Measurements from ENCODE around the gene CAMTA1.

The CAMTA1 gene

DNA sequence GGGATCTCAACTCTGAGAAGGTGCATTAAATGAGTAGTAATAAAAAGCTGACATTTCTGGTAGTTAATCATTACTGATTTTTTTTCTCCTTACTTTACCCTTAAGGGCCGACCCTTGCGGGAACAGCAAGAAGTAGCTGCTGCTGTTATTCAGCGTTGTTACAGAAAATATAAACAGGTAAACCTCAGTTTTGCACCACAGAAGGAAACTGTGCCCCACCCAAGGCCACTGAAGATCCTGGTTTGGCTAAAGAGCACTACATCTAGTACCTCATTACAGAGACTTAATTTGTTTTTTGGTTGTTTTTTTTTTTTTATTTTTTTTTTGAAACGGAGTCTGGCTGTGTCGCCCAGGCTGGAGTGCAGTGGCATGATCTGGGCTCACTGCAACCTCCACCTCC, 962.4 kb downstream of the CAMTA1 start:
- TF ChIP-seq, protein P1, sequence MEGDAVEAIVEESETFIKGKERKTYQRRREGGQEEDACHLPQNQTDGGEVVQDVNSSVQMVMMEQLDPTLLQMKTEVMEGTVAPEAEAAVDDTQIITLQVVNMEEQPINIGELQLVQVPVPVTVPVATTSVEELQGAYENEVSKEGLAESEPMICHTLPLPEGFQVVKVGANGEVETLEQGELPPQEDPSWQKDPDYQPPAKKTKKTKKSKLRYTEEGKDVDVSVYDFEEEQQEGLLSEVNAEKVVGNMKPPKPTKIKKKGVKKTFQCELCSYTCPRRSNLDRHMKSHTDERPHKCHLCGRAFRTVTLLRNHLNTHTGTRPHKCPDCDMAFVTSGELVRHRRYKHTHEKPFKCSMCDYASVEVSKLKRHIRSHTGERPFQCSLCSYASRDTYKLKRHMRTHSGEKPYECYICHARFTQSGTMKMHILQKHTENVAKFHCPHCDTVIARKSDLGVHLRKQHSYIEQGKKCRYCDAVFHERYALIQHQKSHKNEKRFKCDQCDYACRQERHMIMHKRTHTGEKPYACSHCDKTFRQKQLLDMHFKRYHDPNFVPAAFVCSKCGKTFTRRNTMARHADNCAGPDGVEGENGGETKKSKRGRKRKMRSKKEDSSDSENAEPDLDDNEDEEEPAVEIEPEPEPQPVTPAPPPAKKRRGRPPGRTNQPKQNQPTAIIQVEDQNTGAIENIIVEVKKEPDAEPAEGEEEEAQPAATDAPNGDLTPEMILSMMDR (IDR thresholded peaks at IDR 0.05; ENCODE audit: control insufficient read depth, extremely low read depth, insufficient read depth): no peak
- no peak overlapping the region for H3K4me3 ChIP-seq (ENCODE audit: low read depth, low read length)

DNA sequence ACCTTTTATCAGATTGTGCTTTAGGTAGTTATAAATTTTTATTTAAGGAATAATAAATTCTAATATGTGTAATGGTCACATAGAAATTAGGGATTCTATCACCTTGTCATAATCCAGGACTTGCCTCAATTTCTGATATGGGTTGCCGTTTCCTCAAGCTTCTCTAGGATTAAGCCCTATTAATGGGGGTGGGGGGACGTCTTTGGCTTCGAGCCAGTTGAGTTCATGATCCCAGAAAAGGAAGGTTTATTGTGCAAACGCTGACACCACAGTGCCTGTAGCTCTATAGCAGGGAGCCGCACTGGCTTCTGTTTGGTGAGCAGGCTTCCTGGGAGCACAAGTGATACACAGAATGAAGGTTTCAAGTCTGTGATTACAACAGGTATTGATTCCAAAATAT, 963.9 kb downstream of the CAMTA1 start:
- no peak for DNase-seq (ENCODE audit: low read depth)
- no peak overlapping the region for H3K4me3 ChIP-seq (ENCODE audit: low read depth, low read length)
- TF ChIP-seq, protein P1 (IDR thresholded peaks at IDR 0.05; ENCODE audit: control insufficient read depth, extremely low read depth, insufficient read depth): no peak

More for the DNA sequence above, 962.4 kb downstream of the CAMTA1 start:
- DNase-seq (ENCODE audit: low read depth): no peak

DNA sequence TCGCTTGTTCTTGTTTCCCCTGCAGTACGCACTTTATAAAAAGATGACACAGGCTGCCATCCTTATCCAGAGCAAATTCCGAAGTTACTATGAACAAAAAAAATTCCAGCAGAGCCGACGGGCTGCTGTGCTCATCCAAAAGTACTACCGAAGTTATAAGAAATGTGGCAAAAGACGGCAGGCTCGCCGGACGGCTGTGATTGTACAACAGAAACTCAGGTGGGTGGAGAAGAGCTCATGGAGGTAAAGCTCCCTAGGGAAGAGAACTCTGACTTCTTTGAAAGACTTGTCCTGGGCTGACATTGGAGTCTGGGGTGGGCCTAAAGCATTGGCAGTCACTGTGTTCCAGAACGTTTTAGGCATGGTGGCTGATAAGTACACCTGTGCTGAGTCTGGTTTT, 965.9 kb downstream of the CAMTA1 start:
- TF ChIP-seq, protein P1 (IDR thresholded peaks at IDR 0.05; ENCODE audit: control insufficient read depth, extremely low read depth, insufficient read depth): no peak
- no peak for DNase-seq (ENCODE audit: low read depth)
- H3K4me3 ChIP-seq (ENCODE audit: low read depth, low read length): no peak overlapping the region

DNA sequence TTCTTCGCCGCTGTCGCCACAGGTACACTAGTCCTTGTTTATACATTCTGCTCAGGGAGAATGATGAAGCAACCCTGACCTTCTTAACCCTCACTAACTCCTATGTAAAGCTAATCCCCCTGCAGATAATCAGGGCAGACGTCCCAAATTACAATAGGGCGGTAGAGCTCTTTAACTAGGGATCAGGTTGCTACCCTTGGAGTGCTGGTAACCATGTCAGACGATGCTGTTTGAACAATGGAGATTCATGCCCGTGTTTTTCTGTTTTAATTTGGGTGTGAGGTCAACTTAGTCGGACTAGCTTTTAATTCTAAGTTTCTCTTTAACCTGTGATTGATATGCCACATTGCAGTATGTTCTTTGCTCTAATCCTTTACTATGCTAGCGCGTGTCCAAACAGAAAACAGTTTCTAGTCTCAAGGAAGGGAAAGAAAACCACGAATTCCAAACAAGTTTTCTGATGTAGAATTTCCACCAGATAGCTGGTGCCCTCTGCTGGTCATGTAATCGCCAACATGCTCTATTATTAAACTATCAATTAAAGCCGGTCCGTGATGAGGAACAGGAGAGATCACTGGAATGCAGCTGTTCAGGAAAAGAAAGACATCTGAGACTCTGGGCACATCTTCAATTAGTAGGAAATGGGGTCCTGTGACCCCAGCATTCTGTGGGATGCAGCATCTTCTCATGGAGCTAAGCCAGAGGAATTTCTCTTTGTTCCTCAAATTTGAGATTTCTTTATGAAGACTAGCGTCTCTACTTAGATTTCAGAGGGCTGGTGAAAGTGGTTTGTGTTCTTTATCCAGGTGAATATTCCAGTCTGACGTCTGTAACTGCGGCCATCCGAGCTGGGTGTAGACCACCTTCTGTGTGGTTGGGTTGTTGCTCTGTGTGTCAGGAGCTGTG, 967.5 kb downstream of the CAMTA1 start:
- TF ChIP-seq, protein P1 (IDR thresholded peaks at IDR 0.05; ENCODE audit: control insufficient read depth, extremely low read depth, insufficient read depth): peak; percentile 77
- peak; percentile 34 for DNase-seq (ENCODE audit: low read depth)
- 0 out of 2 replicates have a peak overlapping the region, but pooled peaks have one; percentile 5 for H3K4me3 ChIP-seq (ENCODE audit: low read depth, low read length)

DNA sequence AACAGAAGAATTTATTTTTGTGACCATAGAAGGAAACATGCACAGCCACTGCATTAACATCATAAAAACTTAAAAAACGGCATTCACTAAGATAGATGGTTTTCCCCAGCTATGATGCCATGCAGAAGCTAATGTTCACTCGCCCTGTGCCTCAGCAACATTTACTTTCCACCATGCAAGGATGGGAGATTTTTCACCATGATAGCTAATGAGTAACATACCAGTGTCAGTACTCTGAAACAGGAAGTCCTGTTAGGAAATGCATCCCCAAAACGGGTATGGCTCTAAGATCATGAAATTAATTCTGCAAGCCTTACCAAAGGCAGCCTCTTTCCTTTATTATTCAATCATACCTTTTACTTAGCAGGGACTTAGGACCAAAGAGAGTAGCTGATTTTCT, 968.4 kb downstream of the CAMTA1 start:
- TF ChIP-seq, protein P1 (IDR thresholded peaks at IDR 0.05; ENCODE audit: control insufficient read depth, extremely low read depth, insufficient read depth): no peak
- H3K4me3 ChIP-seq (ENCODE audit: low read depth, low read length): no peak overlapping the region
- no peak for DNase-seq (ENCODE audit: low read depth)

DNA sequence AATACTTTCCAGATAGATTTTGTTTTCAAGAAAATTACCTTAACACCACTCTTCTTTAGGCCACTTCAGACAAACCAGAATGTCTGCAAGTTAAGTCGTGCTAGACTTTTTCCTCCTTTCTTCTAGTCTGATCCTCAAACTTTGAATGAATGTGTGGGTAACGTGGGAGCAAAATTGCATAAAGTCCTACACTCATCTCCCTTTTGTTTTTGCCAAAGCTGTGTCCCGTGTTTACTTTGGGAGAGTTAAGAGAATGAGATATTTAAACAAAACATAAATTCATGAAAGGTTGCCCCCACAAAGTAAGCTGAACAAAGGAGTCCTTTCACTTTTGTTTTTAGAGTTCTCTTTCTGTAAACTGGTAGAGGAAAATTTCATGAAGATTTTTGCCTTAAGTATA, 969.0 kb downstream of the CAMTA1 start:
- H3K4me3 ChIP-seq (ENCODE audit: low read depth, low read length): no peak overlapping the region
- no peak for DNase-seq (ENCODE audit: low read depth)

More for the DNA sequence above, 969.0 kb downstream of the CAMTA1 start:
- TF ChIP-seq, protein P1 (IDR thresholded peaks at IDR 0.05; ENCODE audit: control insufficient read depth, extremely low read depth, insufficient read depth): no peak
